NT2/D1 (cell line): ENCODE measurements around the gene OR1D5.

Experiments used
- DNase-seq: peaks from one replicate; pipeline ENCODE4 v3.0.0-alpha.2; 2011; ENCODE audit warnings: low read depth, low spot score
- H3K27me3 ChIP-seq: 2 replicates; pipeline ENCODE4 v1.6.0; 2011; ENCODE audit warnings: mild to moderate bottlenecking; ENCODE audit not compliant: insufficient read length, insufficient read depth
- H3K36me3 ChIP-seq: 2 replicates; pipeline ENCODE4 v1.6.1; 2011; ENCODE audit warnings: mild to moderate bottlenecking, low read length, mixed read lengths; ENCODE audit not compliant: insufficient read depth, insufficient read length
- H3K4me1 ChIP-seq: 2 replicates; pipeline ENCODE4 v1.5.1; 2011; ENCODE audit not compliant: insufficient read depth, insufficient read length
- H3K4me3 ChIP-seq: 2 replicates; pipeline ENCODE4 v1.5.1; 2011; ENCODE audit warnings: low read depth; ENCODE audit not compliant: insufficient read length
- H3K9ac ChIP-seq: 2 replicates; pipeline ENCODE4 v1.6.0; 2011; ENCODE audit warnings: low read depth; ENCODE audit not compliant: insufficient read length
- H3K9me3 ChIP-seq: 2 replicates; pipeline ENCODE4 v1.5.1; 2011; ENCODE audit warnings: mild to moderate bottlenecking, low read length; ENCODE audit not compliant: insufficient read depth
- SUZ12 ChIP-seq: IDR thresholded peaks from 2 replicates; pipeline ENCODE4 v1.6.1; 2011; ENCODE audit not compliant: insufficient read length, insufficient read depth; ENCODE audit errors: extremely low read depth
- YY1 ChIP-seq: IDR thresholded peaks from 2 replicates; pipeline ENCODE4 v1.6.1; 2011; ENCODE audit not compliant: insufficient read length, insufficient read depth
- ZNF274 ChIP-seq: IDR thresholded peaks from 2 replicates; pipeline ENCODE4 v1.6.1; 2011; ENCODE audit warnings: mild to moderate bottlenecking, low read depth, low read length

OR1D5 gene

GRCh38 chr17:3030096-3030495 is 33.3 kb downstream of the OR1D5 start:
- H3K9ac ChIP-seq = no peak overlapping the region
- no peak for DNase-seq
- H3K27me3 ChIP-seq = no peaks in the 10 kb centered on the region
- H3K36me3 ChIP-seq = peaks cover 43% of the 10 kb centered on the region
- TF ChIP-seq SUZ12 (no peak), YY1 (no peak), ZNF274 (no peak)
- no peaks in the 10 kb centered on the region for H3K9me3 ChIP-seq
- peaks cover 3% of the 10 kb centered on the region for H3K4me1 ChIP-seq
- no peak overlapping the region for H3K4me3 ChIP-seq

- Histone ChIP-seq H3K4me1 (peaks cover 3% of the 10 kb centered on the region), H3K27me3 (no peaks in the 10 kb centered on the region), H3K36me3 (peaks cover 37% of the 10 kb centered on the region), H3K9me3 (0 out of 2 replicates have a peak, but pooled peaks cover 3% of the 10 kb centered on the region), H3K4me3 (no peak overlapping the region), H3K9ac (no peak overlapping the region)
- no peak for TF ChIP-seq YY1
- TF ChIP-seq SUZ12 = no peak
- no peak for TF ChIP-seq ZNF274
- DNase-seq = no peak
Measured at GRCh38 chr17:3029213-3029913, 34.0 kb downstream of the OR1D5 start.

- TF ChIP-seq YY1 (no peak), ZNF274 (no peak), SUZ12 (no peak)
- no peak for DNase-seq
- peaks cover 3% of the 10 kb centered on the region for H3K4me1 ChIP-seq
- no peak overlapping the region for H3K4me3 ChIP-seq
- peaks cover 42% of the 10 kb centered on the region for H3K36me3 ChIP-seq
- no peaks in the 10 kb centered on the region for H3K27me3 ChIP-seq
- H3K9me3 ChIP-seq = peaks cover 13% of the 10 kb centered on the region; the same call in 1 of the 2 replicates
- H3K9ac ChIP-seq = no peak overlapping the region
Measured at GRCh38 chr17:3027786-3028532, 35.4 kb downstream of the OR1D5 start.

- H3K27me3 ChIP-seq = no peaks in the 10 kb centered on the region
- peaks cover 21% of the 10 kb centered on the region for H3K9me3 ChIP-seq
- peaks cover 3% of the 10 kb centered on the region for H3K4me1 ChIP-seq
- no peak overlapping the region for H3K9ac ChIP-seq
- peaks cover 38% of the 10 kb centered on the region for H3K36me3 ChIP-seq
- no peak for TF ChIP-seq YY1
- no peak for TF ChIP-seq SUZ12
- TF ChIP-seq ZNF274 = no peak
- H3K4me3 ChIP-seq = no peak overlapping the region
- no peak for DNase-seq
Measured at GRCh38 chr17:3026856-3027751, 36.3 kb downstream of the OR1D5 start.

GRCh38 chr17:3026125-3026855 is 37.1 kb downstream of the OR1D5 start:
- no peak for TF ChIP-seq YY1
- TF ChIP-seq SUZ12 = no peak
- no peak for TF ChIP-seq ZNF274
- Histone ChIP-seq H3K27me3 (no peaks in the 10 kb centered on the region), H3K36me3 (peaks cover 45% of the 10 kb centered on the region), H3K4me3 (no peak overlapping the region), H3K9me3 (peaks cover 29% of the 10 kb centered on the region), H3K9ac (no peak overlapping the region), H3K4me1 (peaks cover 3% of the 10 kb centered on the region)
- no peak for DNase-seq

- H3K9ac ChIP-seq = no peak overlapping the region
- peaks cover 29% of the 10 kb centered on the region for H3K9me3 ChIP-seq
- H3K4me3 ChIP-seq = no peak overlapping the region
- DNase-seq = no peak
- H3K27me3 ChIP-seq = no peaks in the 10 kb centered on the region
- H3K36me3 ChIP-seq = peaks cover 42% of the 10 kb centered on the region
- TF ChIP-seq YY1 = no peak
- TF ChIP-seq ZNF274 = no peak
- no peak for TF ChIP-seq SUZ12
- peaks cover 3% of the 10 kb centered on the region for H3K4me1 ChIP-seq
Measured at GRCh38 chr17:3025421-3026124, 37.8 kb downstream of the OR1D5 start.
